GM12873 (cell line): ENCODE data around the gene CSF1.

Experiments used
- TF ChIP-seq, protein P1 (sequence below): IDR thresholded peaks from 2 replicates; pipeline ENCODE4 v1.5.1; 2012; ENCODE audit warnings: low read depth, mild to moderate bottlenecking, moderate library complexity, low read length, control low read depth; ENCODE audit not compliant: insufficient read depth; ENCODE audit errors: missing control alignments

Gene CSF1

DNA sequence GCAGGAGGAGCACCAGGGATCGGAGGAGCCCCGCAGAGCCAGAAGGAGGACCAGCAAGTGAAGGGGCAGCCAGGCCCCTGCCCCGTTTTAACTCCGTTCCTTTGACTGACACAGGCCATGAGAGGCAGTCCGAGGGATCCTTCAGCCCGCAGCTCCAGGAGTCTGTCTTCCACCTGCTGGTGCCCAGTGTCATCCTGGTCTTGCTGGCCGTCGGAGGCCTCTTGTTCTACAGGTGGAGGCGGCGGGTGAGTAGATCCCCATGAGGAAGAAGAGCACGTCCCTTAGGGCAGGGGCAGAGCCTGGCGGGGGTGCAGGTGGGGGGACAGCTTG lies 13.3 kb downstream of the CSF1 start:
- TF ChIP-seq, protein P1, sequence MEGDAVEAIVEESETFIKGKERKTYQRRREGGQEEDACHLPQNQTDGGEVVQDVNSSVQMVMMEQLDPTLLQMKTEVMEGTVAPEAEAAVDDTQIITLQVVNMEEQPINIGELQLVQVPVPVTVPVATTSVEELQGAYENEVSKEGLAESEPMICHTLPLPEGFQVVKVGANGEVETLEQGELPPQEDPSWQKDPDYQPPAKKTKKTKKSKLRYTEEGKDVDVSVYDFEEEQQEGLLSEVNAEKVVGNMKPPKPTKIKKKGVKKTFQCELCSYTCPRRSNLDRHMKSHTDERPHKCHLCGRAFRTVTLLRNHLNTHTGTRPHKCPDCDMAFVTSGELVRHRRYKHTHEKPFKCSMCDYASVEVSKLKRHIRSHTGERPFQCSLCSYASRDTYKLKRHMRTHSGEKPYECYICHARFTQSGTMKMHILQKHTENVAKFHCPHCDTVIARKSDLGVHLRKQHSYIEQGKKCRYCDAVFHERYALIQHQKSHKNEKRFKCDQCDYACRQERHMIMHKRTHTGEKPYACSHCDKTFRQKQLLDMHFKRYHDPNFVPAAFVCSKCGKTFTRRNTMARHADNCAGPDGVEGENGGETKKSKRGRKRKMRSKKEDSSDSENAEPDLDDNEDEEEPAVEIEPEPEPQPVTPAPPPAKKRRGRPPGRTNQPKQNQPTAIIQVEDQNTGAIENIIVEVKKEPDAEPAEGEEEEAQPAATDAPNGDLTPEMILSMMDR, result no peak

DNA sequence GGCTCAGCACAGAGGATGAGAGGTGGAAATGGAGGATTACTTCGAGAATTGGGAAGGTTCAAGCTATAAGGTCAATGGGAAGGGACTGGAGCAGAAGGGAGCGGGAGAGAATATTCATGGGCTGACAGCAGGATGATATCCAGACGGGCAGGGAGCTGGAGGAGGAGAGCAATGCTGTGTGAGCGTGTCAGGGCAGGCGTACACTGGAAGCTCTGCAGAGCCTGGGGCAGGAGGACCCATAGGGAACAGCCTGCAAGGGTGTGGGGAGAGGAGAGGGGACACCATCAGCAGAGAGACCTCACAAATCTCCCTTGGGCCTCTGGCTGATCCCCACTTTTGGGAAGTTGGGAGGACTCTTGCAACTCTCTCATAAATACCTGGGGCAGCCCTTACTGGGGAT lies 13.7 kb downstream of the CSF1 start:
- TF ChIP-seq, protein P1, result no peak

DNA sequence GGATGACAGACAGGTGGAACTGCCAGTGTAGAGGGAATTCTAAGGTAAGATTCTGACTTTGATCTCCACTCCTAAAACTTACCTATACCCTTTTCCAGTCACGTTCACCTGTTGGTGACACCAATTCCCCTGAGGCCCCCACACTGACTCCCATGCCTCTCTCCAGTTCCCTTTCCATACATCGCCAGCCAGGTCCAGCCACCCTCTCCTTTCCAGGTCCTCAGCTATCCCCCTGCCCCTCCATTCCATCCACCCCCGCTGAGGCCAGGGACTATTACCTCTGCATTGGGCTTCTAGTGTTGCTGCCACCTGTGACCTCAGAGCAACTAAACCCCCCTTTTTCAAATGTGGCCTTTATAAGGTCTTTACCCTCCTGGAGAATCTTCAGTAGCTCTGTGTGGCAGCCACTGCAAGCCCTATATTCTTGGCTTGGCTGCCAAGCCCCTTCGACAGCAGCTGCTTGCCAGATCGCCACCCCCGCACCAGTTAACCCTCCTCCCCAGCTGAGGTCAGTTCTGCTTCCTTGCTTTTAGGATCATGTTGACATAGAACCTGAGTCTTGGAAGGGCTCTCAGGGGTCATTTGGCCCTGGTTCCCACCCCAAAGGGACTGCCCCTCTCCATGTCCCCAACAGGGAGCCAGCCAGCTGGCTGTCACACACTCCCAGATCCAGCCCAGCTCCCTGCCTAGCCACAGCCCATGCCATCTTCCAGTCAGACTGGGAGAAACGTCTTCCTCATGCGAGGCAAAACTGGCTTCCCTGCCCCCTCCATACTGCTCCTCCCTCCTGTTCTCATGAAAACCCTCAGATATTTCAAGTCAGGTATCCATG lies 14.7 kb downstream of the CSF1 start:
- TF ChIP-seq, protein P1, result no peak

DNA sequence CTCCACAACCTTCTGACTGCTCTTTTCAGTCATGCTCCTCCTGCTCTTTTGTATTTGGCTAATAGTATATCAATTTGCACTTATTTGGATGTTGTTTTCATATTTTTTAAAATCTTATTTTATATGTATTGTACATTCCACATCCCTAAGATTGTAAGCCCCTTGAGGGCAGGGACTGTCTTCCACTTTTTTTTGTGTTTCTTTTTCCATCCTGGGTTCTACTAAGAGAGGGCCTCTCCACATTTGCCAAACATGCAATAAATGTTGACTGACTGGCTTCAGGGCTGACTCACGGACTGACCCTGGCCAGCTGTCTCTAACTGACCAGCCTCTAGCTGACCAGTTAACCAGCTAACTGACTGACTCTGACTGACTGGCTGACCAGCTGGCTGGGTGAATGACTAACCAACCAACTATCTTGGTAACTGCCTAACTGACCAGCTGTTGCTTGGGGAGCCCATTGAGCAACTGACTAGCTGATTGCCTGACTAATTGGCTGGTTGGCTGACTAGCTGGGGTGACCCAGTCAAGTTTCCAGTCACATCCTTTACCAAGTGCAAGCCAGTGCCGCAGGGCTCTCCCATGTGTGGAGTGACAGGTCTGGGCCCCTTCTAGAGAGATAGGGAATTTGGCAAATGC lies 16.1 kb downstream of the CSF1 start:
- TF ChIP-seq, protein P1, result no peak

DNA sequence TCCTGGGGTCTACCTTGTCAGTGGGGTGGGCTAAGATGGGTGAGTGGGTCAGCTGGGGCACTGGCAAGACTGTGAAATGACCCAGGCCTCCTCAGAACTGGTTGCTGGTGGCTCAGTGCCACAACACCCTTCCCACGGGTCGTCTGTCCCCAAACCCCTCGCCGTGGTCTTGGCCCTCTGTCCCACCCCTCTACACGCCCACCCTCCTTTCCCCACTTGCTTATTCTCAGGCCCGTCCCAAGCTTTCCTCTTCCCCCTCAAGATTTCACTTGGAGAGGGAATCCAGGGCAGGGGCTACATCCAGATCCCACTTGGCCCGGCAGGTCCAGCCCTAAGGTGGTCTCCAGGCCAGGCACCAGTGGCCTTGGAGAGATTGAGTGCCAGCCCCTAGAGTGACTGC lies 16.7 kb downstream of the CSF1 start:
- TF ChIP-seq, protein P1, result no peak

DNA sequence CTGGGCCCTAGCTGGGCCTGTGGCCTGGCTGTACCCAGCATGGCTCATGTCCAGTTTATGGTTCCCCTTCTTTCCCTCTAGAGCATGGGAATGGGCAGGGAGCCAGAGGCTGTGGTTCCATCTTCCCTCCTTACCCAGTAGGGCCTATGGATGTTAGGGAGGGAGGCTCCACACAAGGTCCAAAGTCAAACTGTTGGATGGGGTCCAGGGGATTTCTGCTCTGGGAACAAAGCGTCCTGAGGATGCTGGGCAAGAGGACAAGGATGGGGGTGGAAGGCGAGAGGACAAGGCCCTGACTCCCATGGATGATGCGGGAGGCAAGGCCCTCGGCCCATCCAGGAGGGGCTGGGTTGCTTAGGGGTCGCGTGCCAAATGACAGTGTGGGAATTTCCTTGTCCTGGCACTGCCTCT lies 17.3 kb downstream of the CSF1 start:
- TF ChIP-seq, protein P1, result no peak

DNA sequence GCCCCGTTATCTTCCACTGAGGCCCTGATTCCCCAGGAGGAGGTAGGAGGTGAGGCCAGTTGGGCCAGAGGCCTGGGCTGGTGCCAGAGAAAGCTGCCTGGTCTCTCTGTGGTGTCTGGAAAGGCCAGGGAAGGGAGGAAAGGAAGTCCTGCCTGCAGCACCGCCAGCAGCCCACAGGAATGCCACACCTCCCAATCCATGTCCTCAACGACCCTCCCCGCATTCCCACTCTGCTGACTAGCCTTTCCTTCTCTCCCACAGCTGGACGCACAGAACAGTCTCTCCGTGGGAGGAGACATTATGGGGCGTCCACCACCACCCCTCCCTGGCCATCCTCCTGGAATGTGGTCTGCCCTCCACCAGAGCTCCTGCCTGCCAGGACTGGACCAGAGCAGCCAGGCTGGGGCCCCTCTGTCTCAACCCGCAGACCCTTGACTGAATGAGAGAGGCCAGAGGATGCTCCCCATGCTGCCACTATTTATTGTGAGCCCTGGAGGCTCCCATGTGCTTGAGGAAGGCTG lies 18.0 kb downstream of the CSF1 start:
- TF ChIP-seq, protein P1, result no peak
